PC-9 (cell line): ENCODE data around the gene TRIM44.

Experiments
- EZH2 ChIP-seq: fragments of 200-600 bp; sonication (generic); IDR thresholded peaks from 2 replicates; pipeline ENCODE4 v1.8.0; 2017; ENCODE audit warnings: antibody characterized with exemption, low read depth
- TF ChIP-seq, protein P1 (sequence below): fragments of 200-600 bp; sonication (generic); conservative IDR thresholded peaks from 2 replicates; pipeline ENCODE4 v1.6.1; 2017; ENCODE audit warnings: mixed run types, antibody characterized with exemption, mild to moderate bottlenecking, moderate library complexity

DNA sequence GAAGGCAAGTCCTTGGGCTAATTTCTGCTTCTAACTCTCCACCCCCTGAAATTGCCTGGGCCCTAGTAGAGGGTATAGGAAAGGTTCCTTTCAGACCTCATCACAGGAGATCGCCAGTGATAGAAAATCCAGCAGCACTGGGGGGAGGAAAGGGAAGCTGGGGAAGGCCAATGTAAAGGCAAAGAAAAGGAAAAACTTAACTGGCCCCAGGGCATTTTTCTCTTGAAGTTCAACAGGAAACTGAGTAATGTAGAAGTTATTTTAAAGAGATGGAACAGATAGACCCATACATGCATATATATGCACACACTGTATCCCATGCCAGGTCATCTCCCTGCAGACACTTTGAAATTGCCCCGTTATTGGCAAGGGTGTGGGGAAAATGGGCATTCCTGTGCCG lies 134.0 kb downstream of the TRIM44 start:
- TF ChIP-seq, protein P1, sequence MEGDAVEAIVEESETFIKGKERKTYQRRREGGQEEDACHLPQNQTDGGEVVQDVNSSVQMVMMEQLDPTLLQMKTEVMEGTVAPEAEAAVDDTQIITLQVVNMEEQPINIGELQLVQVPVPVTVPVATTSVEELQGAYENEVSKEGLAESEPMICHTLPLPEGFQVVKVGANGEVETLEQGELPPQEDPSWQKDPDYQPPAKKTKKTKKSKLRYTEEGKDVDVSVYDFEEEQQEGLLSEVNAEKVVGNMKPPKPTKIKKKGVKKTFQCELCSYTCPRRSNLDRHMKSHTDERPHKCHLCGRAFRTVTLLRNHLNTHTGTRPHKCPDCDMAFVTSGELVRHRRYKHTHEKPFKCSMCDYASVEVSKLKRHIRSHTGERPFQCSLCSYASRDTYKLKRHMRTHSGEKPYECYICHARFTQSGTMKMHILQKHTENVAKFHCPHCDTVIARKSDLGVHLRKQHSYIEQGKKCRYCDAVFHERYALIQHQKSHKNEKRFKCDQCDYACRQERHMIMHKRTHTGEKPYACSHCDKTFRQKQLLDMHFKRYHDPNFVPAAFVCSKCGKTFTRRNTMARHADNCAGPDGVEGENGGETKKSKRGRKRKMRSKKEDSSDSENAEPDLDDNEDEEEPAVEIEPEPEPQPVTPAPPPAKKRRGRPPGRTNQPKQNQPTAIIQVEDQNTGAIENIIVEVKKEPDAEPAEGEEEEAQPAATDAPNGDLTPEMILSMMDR = no peak
- no peak for TF ChIP-seq EZH2
